Calu3 (cell line): ENCODE measurements around the gene AGBL1. TPM values are rescaled to one million over a fixed set of nuclear protein-coding genes. Genes with fewer than 3 reads are reported as not detected.

ENCODE experiments used
- BruUV-seq: library from RNA; stranded (reverse); fragments of 400-500 nt; replicated peaks from 2 replicates; lab custom pipeline; 2021; lab: Mats Ljungman, UMichigan
- CTCF ChIA-PET: fragments of 300-600 bp; sonication (Branson Sonifier 250); formaldehyde crosslinking; loops from one replicate; lab custom pipeline; 2022; ENCODE audit warnings: antibody characterized with exemption; lab: Charles Lee
- DNase-seq: peaks from one replicate; pipeline ENCODE4 v3.0.0; 2022
- H3K27ac Mint-ChIP-seq: one replicate; pipeline ENCODE4 v1.8.0; 2022; ENCODE audit warnings: mixed read lengths; ENCODE audit not compliant: unreplicated experiment
- H3K27me3 Mint-ChIP-seq: one replicate; pipeline ENCODE4 v1.8.0; 2022; ENCODE audit warnings: mixed read lengths; ENCODE audit not compliant: unreplicated experiment
- H3K36me3 Mint-ChIP-seq: one replicate; pipeline ENCODE4 v1.8.0; 2022; ENCODE audit warnings: mild to moderate bottlenecking, moderate library complexity, mixed read lengths; ENCODE audit not compliant: insufficient read depth, unreplicated experiment
- H3K4me1 Mint-ChIP-seq: one replicate; pipeline ENCODE4 v1.8.0; 2022; ENCODE audit warnings: mild to moderate bottlenecking, low read depth, mixed read lengths; ENCODE audit not compliant: unreplicated experiment
- H3K4me3 Mint-ChIP-seq: one replicate; pipeline ENCODE4 v1.8.0; 2022; ENCODE audit warnings: mild to moderate bottlenecking, low read depth, moderate library complexity, mixed read lengths; ENCODE audit not compliant: unreplicated experiment
- H3K9me3 Mint-ChIP-seq: one replicate; pipeline ENCODE4 v1.8.0; 2022; ENCODE audit warnings: low read depth, mixed read lengths; ENCODE audit not compliant: unreplicated experiment
- intact Hi-C: fragments of 100-400 bp; cut with micrococcal nuclease; formaldehyde crosslinking; loops from one replicate; pipeline ENCODE4 v1.10.0; 2022; ENCODE audit not compliant: unreplicated experiment
- total RNA-seq: library from RNA; stranded (reverse); gene quantifications from 2 replicates; pipeline ENCODE4 v1.2.3, GENCODE V29; 2022
- TF ChIP-seq, protein P1 (sequence below): fragments of 200-600 bp; IDR thresholded peaks from one replicate; pipeline ENCODE4 v1.8.0; 2022; ENCODE audit warnings: antibody characterized with exemption; ENCODE audit not compliant: unreplicated experiment

Gene AGBL1
- total RNA-seq, 1 experiment from 2014 or later, result not detected

DNA sequence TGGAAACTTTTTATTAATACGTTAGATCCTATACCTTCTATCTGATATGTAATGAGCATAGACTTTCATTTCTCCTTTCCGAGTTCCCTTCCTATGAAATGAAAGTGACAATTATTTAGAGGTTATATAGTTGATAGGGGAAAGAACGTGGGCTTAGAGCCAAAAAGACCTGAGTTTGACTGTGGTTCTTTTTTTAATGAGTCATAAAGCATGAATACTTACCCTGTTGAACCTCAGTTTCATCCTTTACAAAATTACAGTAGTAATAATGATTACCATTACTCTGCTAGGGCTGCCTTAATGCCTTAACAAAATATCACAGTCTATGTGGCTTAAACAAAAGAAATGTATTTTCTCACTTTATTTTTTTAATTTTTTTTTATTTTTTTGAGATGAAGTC is 75.9 kb downstream of the AGBL1 start:
- CTCF ChIA-PET, result no interaction called here
- BruUV-seq, result no TSS peak
- Mint-ChIP-seq H3K9me3 (no peaks in the 10 kb centered on the region), H3K4me3 (no peak overlapping the region), H3K27me3 (no peaks in the 10 kb centered on the region), H3K36me3 (no peaks in the 10 kb centered on the region), H3K27ac (no peak overlapping the region), H3K4me1 (no peaks in the 10 kb centered on the region)
- DNase-seq, result no peak
- TF ChIP-seq, protein P1, sequence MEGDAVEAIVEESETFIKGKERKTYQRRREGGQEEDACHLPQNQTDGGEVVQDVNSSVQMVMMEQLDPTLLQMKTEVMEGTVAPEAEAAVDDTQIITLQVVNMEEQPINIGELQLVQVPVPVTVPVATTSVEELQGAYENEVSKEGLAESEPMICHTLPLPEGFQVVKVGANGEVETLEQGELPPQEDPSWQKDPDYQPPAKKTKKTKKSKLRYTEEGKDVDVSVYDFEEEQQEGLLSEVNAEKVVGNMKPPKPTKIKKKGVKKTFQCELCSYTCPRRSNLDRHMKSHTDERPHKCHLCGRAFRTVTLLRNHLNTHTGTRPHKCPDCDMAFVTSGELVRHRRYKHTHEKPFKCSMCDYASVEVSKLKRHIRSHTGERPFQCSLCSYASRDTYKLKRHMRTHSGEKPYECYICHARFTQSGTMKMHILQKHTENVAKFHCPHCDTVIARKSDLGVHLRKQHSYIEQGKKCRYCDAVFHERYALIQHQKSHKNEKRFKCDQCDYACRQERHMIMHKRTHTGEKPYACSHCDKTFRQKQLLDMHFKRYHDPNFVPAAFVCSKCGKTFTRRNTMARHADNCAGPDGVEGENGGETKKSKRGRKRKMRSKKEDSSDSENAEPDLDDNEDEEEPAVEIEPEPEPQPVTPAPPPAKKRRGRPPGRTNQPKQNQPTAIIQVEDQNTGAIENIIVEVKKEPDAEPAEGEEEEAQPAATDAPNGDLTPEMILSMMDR, result no peak
- intact Hi-C loops, result no loop called here

DNA sequence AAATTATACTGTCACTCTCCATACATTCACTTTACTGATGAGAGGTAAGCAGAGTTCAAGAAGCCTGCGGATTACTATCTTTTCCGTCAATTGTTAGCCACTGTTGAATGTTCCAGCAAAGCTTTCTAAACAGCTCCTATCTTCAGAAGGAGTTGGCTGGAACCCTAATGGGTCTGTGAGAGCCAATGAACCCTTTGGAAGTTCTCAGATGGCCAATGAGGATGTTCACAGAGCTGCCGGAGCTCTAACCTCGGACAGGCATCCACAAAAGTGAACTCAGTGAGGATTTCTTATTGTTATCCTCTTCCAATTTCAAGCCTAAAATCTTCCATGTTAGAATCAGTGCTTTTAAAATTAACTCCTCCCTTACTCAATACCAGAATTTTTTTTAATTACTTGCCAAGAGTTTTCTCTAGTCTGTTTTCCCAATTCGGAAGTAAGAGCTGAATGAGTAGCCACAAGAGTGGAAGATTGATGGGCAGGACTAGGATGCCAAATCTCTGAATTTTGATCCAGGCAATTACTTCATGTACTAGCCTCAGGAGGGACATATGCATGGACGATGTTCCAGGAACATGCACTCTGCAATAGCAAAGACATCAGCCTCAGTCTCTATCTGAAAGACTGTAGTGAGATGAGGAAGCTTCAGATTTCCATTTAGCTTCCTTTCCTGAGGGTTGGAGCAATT is 78.1 kb downstream of the AGBL1 start:
- intact Hi-C loops, result no loop called here
- Mint-ChIP-seq H3K27me3 (peaks cover 8% of the 10 kb centered on the region), H3K9me3 (no peaks in the 10 kb centered on the region), H3K4me1 (no peaks in the 10 kb centered on the region), H3K4me3 (no peak overlapping the region), H3K36me3 (no peaks in the 10 kb centered on the region), H3K27ac (no peak overlapping the region)
- no peak for DNase-seq
- no TSS peak for BruUV-seq
- TF ChIP-seq, protein P1, result no peak
- CTCF ChIA-PET, result no interaction called here

DNA sequence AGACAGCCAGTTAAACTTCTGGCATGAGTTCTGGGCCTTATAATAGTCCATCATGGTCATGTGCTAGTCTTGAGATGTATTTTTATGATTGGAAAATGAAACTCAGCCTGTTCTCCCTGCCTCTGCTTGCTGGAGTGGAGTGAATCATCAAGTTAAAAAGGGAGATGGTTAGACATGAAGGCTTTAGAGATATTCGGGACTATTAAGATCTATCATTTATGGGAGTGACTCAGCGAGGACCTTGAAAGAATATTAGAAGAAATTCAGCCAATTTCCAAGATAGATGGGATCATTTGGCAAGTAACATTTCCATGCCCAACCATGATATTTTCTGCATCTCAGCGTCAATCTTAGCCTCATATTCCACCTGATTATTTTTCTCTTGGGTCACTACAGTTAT is 79.8 kb downstream of the AGBL1 start:
- no peak overlapping the region for H3K27ac Mint-ChIP-seq
- CTCF ChIA-PET, result no interaction called here
- intact Hi-C loops, result no loop called here

DNA sequence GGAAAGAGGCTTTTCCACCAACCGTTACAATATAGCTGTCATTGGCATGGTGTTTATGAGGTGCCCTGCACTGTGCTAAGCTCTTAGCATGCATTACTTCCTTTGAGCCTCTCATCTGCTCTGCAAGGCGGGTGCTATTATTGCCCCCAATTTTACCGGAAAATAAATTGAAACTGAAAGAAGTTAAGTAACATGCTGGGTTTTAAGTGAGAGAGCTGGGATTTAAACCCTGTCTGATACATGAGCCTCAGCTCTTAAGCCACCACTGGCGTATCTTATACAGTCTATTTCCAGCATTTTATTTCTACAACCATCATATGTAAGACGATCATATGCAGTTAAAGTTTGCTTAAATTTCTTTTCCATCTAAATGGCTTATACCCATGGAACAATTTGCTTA is 81.6 kb downstream of the AGBL1 start:
- Mint-ChIP-seq H3K27me3 (peaks cover 20% of the 10 kb centered on the region), H3K9me3 (no peaks in the 10 kb centered on the region)
- intact Hi-C loops, result no loop called here

More for the DNA sequence above, 79.8 kb downstream of the AGBL1 start:
- H3K4me1 Mint-ChIP-seq, result no peaks in the 10 kb centered on the region
- no TSS peak for BruUV-seq
- no peak overlapping the region for H3K4me3 Mint-ChIP-seq
- no peaks in the 10 kb centered on the region for H3K36me3 Mint-ChIP-seq
- no peak for DNase-seq
- TF ChIP-seq, protein P1, result no peak
- no peaks in the 10 kb centered on the region for H3K9me3 Mint-ChIP-seq
- H3K27me3 Mint-ChIP-seq, result peaks cover 11% of the 10 kb centered on the region

More for the DNA sequence above, 81.6 kb downstream of the AGBL1 start:
- CTCF ChIA-PET, result no interaction called here
- no peaks in the 10 kb centered on the region for H3K36me3 Mint-ChIP-seq
- H3K4me3 Mint-ChIP-seq, result no peak overlapping the region
- H3K4me1 Mint-ChIP-seq, result no peaks in the 10 kb centered on the region
- no peak overlapping the region for H3K27ac Mint-ChIP-seq
- TF ChIP-seq, protein P1, result no peak
- no TSS peak for BruUV-seq
- no peak for DNase-seq
